Measurements from ENCODE around the gene FLOT1. TPM values are rescaled to one million over a fixed set of nuclear protein-coding genes. Genes with fewer than 3 reads are reported as not detected.

The FLOT1 gene
- total and polyA plus RNA-seq, 2 donors (not counting 3 experiments of a cell fraction or from before 2014, with no cell fraction given), result 141 to 154 TPM

GRCh38 chr6:30781743-30782424 is 39.4 kb upstream of the FLOT1 start:
- no peak for TF ChIP-seq CTCF (IDR thresholded peaks at IDR 0.05; ENCODE audit: extremely low read depth in 1 of 2, insufficient read depth in 1 of 2, low read depth in 1 of 2, low read length in 2 of 2)
- TF ChIP-seq FOS (IDR thresholded peaks at IDR 0.05; ENCODE audit: borderline replicate concordance, insufficient read depth, low read length), result peak; percentile 34
- TF ChIP-seq GATA2 (IDR thresholded peaks at IDR 0.05; ENCODE audit: insufficient read depth, insufficient read length, low read depth, low read length), result no peak
- no peak for TF ChIP-seq MYC (IDR thresholded peaks at IDR 0.05; ENCODE audit: low read depth, low read length)
- TF ChIP-seq POLR2A (IDR thresholded peaks at IDR 0.05; ENCODE audit: low read depth, low read length), result peak; percentile 42
- TF ChIP-seq JUN (IDR thresholded peaks at IDR 0.05; ENCODE audit: borderline replicate concordance, insufficient read depth, insufficient read length, low read depth), result peak; percentile 82
- TF ChIP-seq POLR2AphosphoS5 (IDR thresholded peaks at IDR 0.05; ENCODE audit: insufficient read depth, low read depth, low read length), result peak; percentile 83
- no peak for TF ChIP-seq MAX (IDR thresholded peaks at IDR 0.05; ENCODE audit: insufficient read depth, insufficient read length)
- dilution Hi-C loops (cut with MboI; ENCODE audit: extremely low pct_ligation_motif_present, low sequenced_read_pairs) (no loop called here), intact Hi-C loops (cut with micrococcal nuclease) (loop anchor here (1.0 kb wide), 4 partner anchors 13 to 32 kb away; no protein-coding TSS in a partner anchor)
- ChIA-PET CTCF (interaction anchor here (0.9 to 2.4 kb wide), 17 partner anchors 13 to 103 kb away, joined by 3 to 16 read pairs (median 6); partner anchors contain the start of gene FLOT1), POLR2A (interaction anchor here (0.7 to 1.7 kb wide), 6 partner anchors 18 to 721 kb away, joined by 3 to 9 read pairs (median 6); partner anchors contain the start of genes FLOT1, IER3 and POLR1H)
- H3K4me3 ChIP-seq (replicated peaks in 1 of 3; ENCODE audit: insufficient read depth in 1 of 3, low read depth in 1 of 3, low read length in 3 of 3), result no peak overlapping the region
- no peaks in the 10 kb centered on the region for H3K36me3 ChIP-seq (ENCODE audit: control insufficient read depth in 2 of 2, extremely low read depth in 1 of 2, insufficient read depth in 2 of 2, low read length in 2 of 2)
- FAIRE-seq (peak; percentile 93), DNase-seq (ENCODE audit: low read depth, low spot score) (peak; percentile 86)
- H3K27ac ChIP-seq (ENCODE audit: insufficient read depth, low read depth, low read length), result peak overlapping the region; percentile 82
- no peak overlapping the region for H2AFZ ChIP-seq (ENCODE audit: low read depth, low read length)
- no peaks in the 10 kb centered on the region for H3K9me1 ChIP-seq (replicated peaks; ENCODE audit: control insufficient read depth, extremely low read depth, insufficient read depth, low read length)
- H3K79me2 ChIP-seq (ENCODE audit: control insufficient read depth, insufficient read depth, low read length), result no peaks in the 10 kb centered on the region
- H3K27me3 ChIP-seq (ENCODE audit: control insufficient read depth in 2 of 2, insufficient read depth in 2 of 2, low read length in 2 of 2), result no peaks in the 10 kb centered on the region
- H3K9ac ChIP-seq (replicated peaks; ENCODE audit: extremely low read depth, insufficient read depth, low read length), result peak overlapping the region; percentile 49
- no peaks in the 10 kb centered on the region for H3K9me3 ChIP-seq (replicated peaks; ENCODE audit: control insufficient read depth, insufficient read depth, low read length)
- H3K4me2 ChIP-seq (ENCODE audit: insufficient read depth, low read length), result peak overlapping the region; percentile 25
- peaks cover 24% of the 10 kb centered on the region for H3K4me1 ChIP-seq (ENCODE audit: control insufficient read depth, extremely low read depth, insufficient read depth, low read length)
- TSS peak; percentile 79 for BruUV-seq (replicated peaks)
- H4K20me1 ChIP-seq (replicated peaks; ENCODE audit: control insufficient read depth, extremely low read depth, insufficient read depth, low read length), result no peaks in the 10 kb centered on the region
